ENCODE data around the gene POMGNT1.

DNA sequence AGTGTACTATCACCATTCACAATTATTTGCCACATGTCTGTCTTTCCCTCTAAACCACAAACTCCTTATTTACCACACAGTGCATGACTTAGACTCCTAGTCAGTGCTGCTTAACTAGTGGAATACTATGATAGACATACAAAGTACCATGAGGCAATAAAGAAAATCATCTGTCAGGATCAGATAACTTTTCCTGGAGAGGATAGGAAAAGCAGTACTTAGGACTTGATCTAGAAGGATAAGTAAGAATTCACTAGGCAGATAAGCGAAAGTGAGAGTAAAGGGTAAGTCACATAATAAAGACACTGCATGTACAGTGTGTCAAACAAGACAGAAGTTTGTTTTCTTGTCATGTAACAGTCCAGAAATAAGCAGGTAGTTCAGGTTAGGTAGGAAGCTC is 44.5 kb downstream of the POMGNT1 start:
- TF ChIP-seq POLR2A (IDR thresholded peaks at IDR 0.05), result no peak
- no peak for TF ChIP-seq CTCF (IDR thresholded peaks at IDR 0.05)
